ENCODE measurements around the gene AAK1.

GRCh38 chr2:69615078-69615625, 28.4 kb downstream of the AAK1 start:
- no peak for TF ChIP-seq EP300 (IDR thresholded peaks at IDR 0.05; ENCODE audit: borderline replicate concordance in 1 of 2, control insufficient read depth in 1 of 2, low read depth in 2 of 2, low read length in 2 of 2)
- no peak for TF ChIP-seq HSF1 (IDR thresholded peaks at IDR 0.05; ENCODE audit: low read depth, low read length)
- TF ChIP-seq POLR2AphosphoS2 (IDR thresholded peaks at IDR 0.05; ENCODE audit: low read depth, low read length), result no peak
- TF ChIP-seq CTCF (IDR thresholded peaks at IDR 0.05 in 2 of 3, conservative IDR thresholded peaks at IDR 0.05 in 1 of 3; ENCODE audit: control insufficient read depth in 2 of 3, extremely low read depth in 1 of 3, insufficient read depth in 1 of 3, low read depth in 3 of 3, low read length in 3 of 3), result no peak
- no peak for TF ChIP-seq FOXM1 (IDR thresholded peaks at IDR 0.05; ENCODE audit: low read depth, low read length)
- no peak for TF ChIP-seq SREBF2 (IDR thresholded peaks at IDR 0.05; ENCODE audit: low read length)
- no peak for TF ChIP-seq ESRRA (IDR thresholded peaks at IDR 0.05; ENCODE audit: low read length)
- no peak for TF ChIP-seq RCOR1 (conservative IDR thresholded peaks at IDR 0.05; ENCODE audit: low read depth, low read length)
- no peak for TF ChIP-seq RAD21 (IDR thresholded peaks at IDR 0.05; ENCODE audit: insufficient read depth, low read depth, low read length)

Data from GM12878 (cell line).